ENCODE measurements around the gene FAM219B. TPM values are rescaled to one million over a fixed set of nuclear protein-coding genes. Genes with fewer than 3 reads are reported as not detected.

FAM219B gene
- total RNA-seq, 2 experiments from 2014 or later, result 21.5 to 26.8 TPM

- no peaks in the 10 kb centered on the region for H3K9me3 ChIP-seq (ENCODE audit: control insufficient read depth in 1 of 2, insufficient read depth in 1 of 2, low read length in 2 of 2)
- DNase-seq (peak in 3 of 14 experiments; percentile 36 to 54 (median 52)), ATAC-seq (ENCODE audit: poor library complexity) (peak; percentile 8)
- Mint-ChIP-seq H3K36me3 (ENCODE audit: low read depth) (peaks cover 18% of the 10 kb centered on the region), H3K27me3 (no peaks in the 10 kb centered on the region), H3K9me3 (no peaks in the 10 kb centered on the region), H3K4me1 (ENCODE audit: low read depth) (peaks cover 39% of the 10 kb centered on the region), H3K27ac (peak overlapping the region; percentile 90), H3K4me3 (peak overlapping the region; percentile 94)
- ChIA-PET POLR2A (interaction anchor here (0.7 to 1.8 kb wide), 10 partner anchors 10 to 95 kb away, joined by 3 to 9 read pairs (median 4); partner anchors contain the start of genes CSK, FAM219B, MPI and ULK3), CTCF (interaction anchor here (1.1 to 1.7 kb wide), 4 partner anchors 16 to 80 kb away, joined by 3 to 7 read pairs (median 5); partner anchors contain the start of gene MPI)
- intact Hi-C loops (cut with DNase I, micrococcal nuclease), result loop anchor here (1.0 to 2.0 kb wide), 6 partner anchors 15 to 63 kb away; partner anchors contain the start of genes ULK3 (in 2 of the 2), FAM219B (in 1 of the 2) and MPI (in 1 of the 2)
- H3K36me3 ChIP-seq (ENCODE audit: insufficient read depth, low read length), result peaks cover under 1% of the 10 kb centered on the region
- no peaks in the 10 kb centered on the region for H3K27me3 ChIP-seq (ENCODE audit: control insufficient read depth in 1 of 2, insufficient read depth in 2 of 2, low read length in 2 of 2)
- TF ChIP-seq, protein P1, sequence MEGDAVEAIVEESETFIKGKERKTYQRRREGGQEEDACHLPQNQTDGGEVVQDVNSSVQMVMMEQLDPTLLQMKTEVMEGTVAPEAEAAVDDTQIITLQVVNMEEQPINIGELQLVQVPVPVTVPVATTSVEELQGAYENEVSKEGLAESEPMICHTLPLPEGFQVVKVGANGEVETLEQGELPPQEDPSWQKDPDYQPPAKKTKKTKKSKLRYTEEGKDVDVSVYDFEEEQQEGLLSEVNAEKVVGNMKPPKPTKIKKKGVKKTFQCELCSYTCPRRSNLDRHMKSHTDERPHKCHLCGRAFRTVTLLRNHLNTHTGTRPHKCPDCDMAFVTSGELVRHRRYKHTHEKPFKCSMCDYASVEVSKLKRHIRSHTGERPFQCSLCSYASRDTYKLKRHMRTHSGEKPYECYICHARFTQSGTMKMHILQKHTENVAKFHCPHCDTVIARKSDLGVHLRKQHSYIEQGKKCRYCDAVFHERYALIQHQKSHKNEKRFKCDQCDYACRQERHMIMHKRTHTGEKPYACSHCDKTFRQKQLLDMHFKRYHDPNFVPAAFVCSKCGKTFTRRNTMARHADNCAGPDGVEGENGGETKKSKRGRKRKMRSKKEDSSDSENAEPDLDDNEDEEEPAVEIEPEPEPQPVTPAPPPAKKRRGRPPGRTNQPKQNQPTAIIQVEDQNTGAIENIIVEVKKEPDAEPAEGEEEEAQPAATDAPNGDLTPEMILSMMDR (IDR thresholded peaks at IDR 0.05), result no peak
- peak overlapping the region; percentile 65 to 69 for H3K27ac ChIP-seq (ENCODE audit: low read depth in 1 of 2, low read length in 2 of 2)
- H3K4me1 ChIP-seq (ENCODE audit: insufficient read depth, low read length), result peaks cover 44% of the 10 kb centered on the region
- H3K4me3 ChIP-seq (ENCODE audit: low read length), result peak overlapping the region; percentile 65
These were observed 32.8 kb downstream of the FAM219B start for GRCh38 chr15:74873756-74874424.

- Histone ChIP-seq H3K9me3 (ENCODE audit: control insufficient read depth in 1 of 2, insufficient read depth in 1 of 2, low read length in 2 of 2) (no peaks in the 10 kb centered on the region), H3K4me3 (ENCODE audit: low read length) (peak within 1 kb of the TSS; percentile 65), H3K27me3 (ENCODE audit: control insufficient read depth in 1 of 2, insufficient read depth in 2 of 2, low read length in 2 of 2) (no peaks in the 10 kb centered on the region), H3K27ac (ENCODE audit: low read depth in 1 of 2, low read length in 2 of 2) (peak within 1 kb of the TSS; percentile 93 to 94), H3K4me1 (ENCODE audit: insufficient read depth, low read length) (peaks cover 50% of the 10 kb centered on the region), H3K36me3 (ENCODE audit: insufficient read depth, low read length) (peaks cover 2% of the 10 kb centered on the region)
- Mint-ChIP-seq H3K27me3 (no peaks in the 10 kb centered on the region), H3K4me1 (ENCODE audit: low read depth) (peaks cover 45% of the 10 kb centered on the region), H3K9me3 (no peaks in the 10 kb centered on the region), H3K4me3 (peak within 1 kb of the TSS; percentile 94), H3K27ac (peak within 1 kb of the TSS; percentile 90), H3K36me3 (ENCODE audit: low read depth) (peaks cover 21% of the 10 kb centered on the region)
- ChIA-PET POLR2A (interaction anchor here (0.7 to 1.8 kb wide), 10 partner anchors 10 to 95 kb away, joined by 3 to 9 read pairs (median 4); partner anchors contain the start of genes CSK, FAM219B, MPI and ULK3), CTCF (interaction anchor here (1.1 to 1.7 kb wide), 4 partner anchors 17 to 80 kb away, joined by 3 to 7 read pairs (median 5); partner anchors contain the start of gene MPI)
- ATAC-seq (ENCODE audit: poor library complexity), result peak; percentile 90
- intact Hi-C loops (cut with DNase I, micrococcal nuclease), result loop anchor here (1.0 to 2.0 kb wide), 6 partner anchors 16 to 64 kb away; partner anchors contain the start of genes ULK3 (in 2 of the 2), FAM219B (in 1 of the 2) and MPI (in 1 of the 2)
- peak; percentile 79 to 95 (median 86) for DNase-seq
- TF ChIP-seq, protein P1 (IDR thresholded peaks at IDR 0.05), result no peak
These were observed 33.5 kb downstream of the FAM219B start, which contains the start of gene SCAMP2 for GRCh38 chr15:74873036-74873755. Gene SCAMP2 (minus strand): TSS chr15:74873365. CDS start chr15:74873255, 110 bp downstream.

DNA sequence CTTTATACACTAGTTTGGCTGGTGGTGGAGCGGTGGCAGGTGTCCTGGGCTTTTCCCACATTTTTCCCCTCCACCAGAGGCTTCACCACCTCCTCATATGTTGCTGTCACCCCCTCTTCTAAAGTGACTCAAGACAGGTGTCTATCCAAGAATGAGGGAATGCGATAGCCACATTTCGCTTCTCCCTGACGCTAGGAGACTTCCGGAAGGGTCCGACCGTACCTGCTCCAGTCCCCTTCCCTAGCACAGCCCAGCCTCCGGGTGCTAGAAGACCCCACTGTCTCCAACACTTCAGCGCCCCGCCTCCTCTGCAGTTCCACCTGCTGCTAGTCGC lies 34.0 kb downstream of the FAM219B start:
- peaks cover 50% of the 10 kb centered on the region for H3K4me1 Mint-ChIP-seq (ENCODE audit: low read depth)
- H3K9me3 Mint-ChIP-seq, result no peaks in the 10 kb centered on the region
- ChIA-PET CTCF (interaction anchor here (1.1 to 1.5 kb wide), 2 partner anchors 29 to 79 kb away, joined by 3 to 4 read pairs; partner anchors contain the start of gene ULK3), POLR2A (interaction anchor here (1.0 to 1.8 kb wide), 4 partner anchors 17 to 34 kb away, joined by 3 to 8 read pairs (median 6); partner anchors contain the start of genes FAM219B, MPI and ULK3)
- no peaks in the 10 kb centered on the region for H3K27me3 Mint-ChIP-seq
- Histone ChIP-seq H3K4me1 (ENCODE audit: insufficient read depth, low read length) (peaks cover 56% of the 10 kb centered on the region), H3K9me3 (ENCODE audit: control insufficient read depth in 1 of 2, insufficient read depth in 1 of 2, low read length in 2 of 2) (no peaks in the 10 kb centered on the region), H3K27ac (ENCODE audit: low read depth in 1 of 2, low read length in 2 of 2) (peak overlapping the region; percentile 93 to 94), H3K27me3 (ENCODE audit: control insufficient read depth in 1 of 2, insufficient read depth in 2 of 2, low read length in 2 of 2) (no peaks in the 10 kb centered on the region), H3K36me3 (ENCODE audit: insufficient read depth, low read length) (peaks cover 6% of the 10 kb centered on the region), H3K4me3 (ENCODE audit: low read length) (peak overlapping the region; percentile 65)
- H3K4me3 Mint-ChIP-seq, result peak overlapping the region; percentile 94
- intact Hi-C loops (cut with DNase I, micrococcal nuclease), result loop anchor here (1.0 to 2.0 kb wide), 6 partner anchors 17 to 64 kb away; partner anchors contain the start of genes ULK3 (in 2 of the 2), FAM219B (in 1 of the 2) and MPI (in 1 of the 2)
- ATAC-seq (ENCODE audit: poor library complexity) (no peak), DNase-seq (no peak)
- H3K27ac Mint-ChIP-seq, result peak overlapping the region; percentile 90
- TF ChIP-seq, protein P1 (IDR thresholded peaks at IDR 0.05), result no peak
- H3K36me3 Mint-ChIP-seq (ENCODE audit: low read depth), result peaks cover 26% of the 10 kb centered on the region
